GM18502 (cell line): Measurements from ENCODE around the gene WASL.
"Not testable (repeated sequence)": the region's sequence is repeated elsewhere in the genome, so short reads cannot be mapped to it uniquely, and the experiment has no call there.

Source experiments
- ATAC-seq: cut with Tn5 transposase; IDR thresholded peaks from one replicate; pipeline ENCODE4 v1.9.1; 2021; ENCODE audit warnings: mild to moderate bottlenecking; ENCODE audit not compliant: unreplicated experiment, poor library complexity

The WASL gene

GRCh38 chr7:123737168-123737674, 11.6 kb downstream of the WASL start:
- not testable (repeated sequence) for ATAC-seq

- no peak for ATAC-seq
Observed at GRCh38 chr7:123735539-123735938, 13.3 kb downstream of the WASL start.

DNA sequence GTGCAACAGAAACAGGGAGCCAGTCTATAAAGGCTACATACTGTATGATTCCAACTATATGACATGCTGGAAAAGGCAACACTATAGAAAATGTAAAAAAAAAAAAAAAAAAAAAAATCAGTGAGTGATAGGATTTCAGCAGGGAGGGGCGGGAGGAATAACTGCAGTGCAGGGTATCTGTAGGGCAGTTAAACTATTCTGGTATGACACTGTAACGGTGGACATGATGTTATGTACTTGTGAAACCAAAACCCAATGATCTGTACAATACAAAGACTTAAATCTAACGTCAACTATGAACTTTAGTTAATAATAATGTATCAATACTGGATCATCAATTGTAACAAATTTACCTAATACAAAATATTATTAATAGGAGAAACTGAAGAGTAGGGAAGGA, 14.3 kb downstream of the WASL start:
- ATAC-seq: peak; percentile 79

DNA sequence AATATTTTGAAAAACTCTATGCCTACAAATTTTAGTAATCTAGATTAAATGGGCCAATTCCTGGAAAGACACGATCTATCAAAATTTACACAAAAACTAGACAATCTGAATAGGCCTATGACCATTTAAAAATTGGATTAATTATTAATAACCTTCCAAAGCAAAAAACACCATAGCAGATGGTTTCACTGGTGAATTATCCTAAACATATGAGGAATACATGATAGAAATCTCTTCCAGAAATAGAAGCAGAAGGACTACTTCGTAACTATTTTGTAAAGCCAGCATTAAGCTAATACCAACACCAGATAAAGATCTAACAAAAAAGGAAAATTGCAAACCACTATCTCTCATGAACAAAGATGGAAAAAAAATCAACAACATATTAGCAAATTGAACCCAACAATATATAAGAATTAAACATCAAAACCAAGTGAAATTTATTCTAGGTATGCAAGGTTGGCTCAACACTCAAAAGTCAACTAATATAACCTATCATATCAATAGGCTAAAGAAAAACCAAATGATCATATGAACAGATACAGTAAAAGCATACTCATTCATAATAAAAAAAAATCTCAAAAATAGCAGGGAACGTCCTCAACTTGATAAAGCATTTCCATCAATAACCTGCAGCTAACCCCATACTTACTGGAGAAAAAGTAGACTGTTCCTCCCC, 16.3 kb downstream of the WASL start:
- no peak for ATAC-seq

GRCh38 chr7:123729218-123729578, 19.6 kb downstream of the WASL start:
- no peak for ATAC-seq

DNA sequence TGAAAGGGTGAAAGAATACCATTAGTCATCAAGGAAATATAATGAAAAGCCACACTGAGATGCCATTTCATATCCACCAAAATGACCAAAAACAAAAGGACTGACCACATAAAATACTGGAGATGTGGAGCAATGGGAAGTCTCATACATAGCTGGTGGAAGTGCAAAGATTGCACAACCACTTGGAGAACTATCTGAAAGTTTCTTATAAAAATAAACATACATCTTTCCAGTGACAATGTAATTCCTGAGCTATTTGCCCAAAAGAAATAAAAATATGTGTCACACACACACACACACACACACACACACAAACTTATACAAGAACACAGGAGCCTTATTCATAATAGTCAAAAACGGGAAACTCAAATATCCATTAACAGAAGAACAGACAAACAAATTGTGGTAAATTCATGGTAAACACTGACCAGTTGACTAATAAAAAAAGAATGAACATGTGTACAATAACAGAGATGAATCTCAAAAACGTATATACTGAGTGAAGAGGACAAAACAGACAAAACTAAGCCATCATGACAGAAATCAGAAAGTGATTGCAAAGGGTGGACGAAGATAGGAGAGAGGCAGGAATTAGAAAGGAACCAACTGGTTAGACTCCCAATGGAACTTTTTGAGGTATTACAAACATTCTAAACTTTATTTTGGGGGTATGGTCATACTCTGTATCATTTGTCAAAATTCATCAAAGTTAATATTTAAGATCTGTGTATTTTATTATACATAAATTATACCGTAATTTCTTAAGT, 21.5 kb downstream of the WASL start:
- no peak for ATAC-seq

- no peak for ATAC-seq
Observed at GRCh38 chr7:123725586-123726171, 23.1 kb downstream of the WASL start.

DNA sequence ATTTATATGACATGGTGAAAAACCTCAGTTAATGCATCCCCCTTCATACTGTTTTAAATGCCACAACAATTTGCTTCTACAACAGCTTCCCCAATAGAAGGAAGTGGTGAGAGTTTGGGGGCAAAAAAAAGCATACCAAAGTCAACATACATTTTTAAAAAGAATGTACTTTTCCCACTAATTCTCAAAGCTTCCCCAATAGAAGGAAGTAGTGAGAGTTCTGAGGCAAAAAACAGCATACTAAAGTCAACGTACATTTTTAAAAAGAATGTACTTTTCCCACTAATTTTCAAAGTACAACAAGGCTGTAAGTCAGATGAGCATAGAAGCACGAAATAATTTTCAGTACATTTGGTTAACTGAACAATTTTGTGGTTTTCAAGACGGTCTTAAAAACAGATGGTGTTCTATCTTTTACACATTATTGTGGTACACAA, 24.0 kb downstream of the WASL start:
- no peak for ATAC-seq

DNA sequence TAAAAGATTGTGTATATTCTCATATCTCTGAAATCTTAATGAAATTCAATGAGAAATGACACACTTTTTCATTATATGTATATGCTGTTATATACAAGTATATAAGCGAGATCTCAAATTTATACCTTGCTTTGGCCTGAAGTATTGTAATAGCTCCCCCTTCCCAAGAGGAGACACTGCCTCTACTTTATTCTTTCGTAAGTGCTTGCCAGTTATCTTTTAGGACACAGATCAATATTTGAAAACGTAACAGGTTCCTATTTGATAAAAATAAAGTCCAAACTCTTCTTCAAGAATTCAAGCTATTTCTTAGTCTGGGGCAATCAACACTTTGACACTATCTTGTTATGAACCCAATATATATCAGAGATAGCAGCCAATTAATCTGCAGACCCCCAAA, 24.9 kb downstream of the WASL start:
- no peak for ATAC-seq

DNA sequence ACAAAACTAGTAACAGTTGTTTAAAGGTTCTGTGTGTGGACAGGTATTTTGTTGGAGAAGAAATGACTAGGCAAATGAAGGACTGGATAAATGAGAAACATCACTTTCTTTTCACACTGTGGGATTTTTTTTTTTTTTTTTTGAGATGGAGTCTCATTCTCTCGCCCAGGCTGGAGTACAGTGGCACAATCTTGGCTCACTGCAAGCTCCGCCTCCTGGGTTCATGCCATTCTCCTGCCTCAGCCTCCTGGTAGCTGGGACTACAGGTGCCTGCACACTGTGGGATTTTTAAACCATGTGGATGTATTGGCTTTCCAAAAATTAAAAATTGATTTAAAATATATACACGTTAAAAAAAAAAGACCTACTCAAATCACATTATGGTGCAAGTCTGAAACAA, 28.3 kb downstream of the WASL start:
- ATAC-seq: not testable (repeated sequence)

DNA sequence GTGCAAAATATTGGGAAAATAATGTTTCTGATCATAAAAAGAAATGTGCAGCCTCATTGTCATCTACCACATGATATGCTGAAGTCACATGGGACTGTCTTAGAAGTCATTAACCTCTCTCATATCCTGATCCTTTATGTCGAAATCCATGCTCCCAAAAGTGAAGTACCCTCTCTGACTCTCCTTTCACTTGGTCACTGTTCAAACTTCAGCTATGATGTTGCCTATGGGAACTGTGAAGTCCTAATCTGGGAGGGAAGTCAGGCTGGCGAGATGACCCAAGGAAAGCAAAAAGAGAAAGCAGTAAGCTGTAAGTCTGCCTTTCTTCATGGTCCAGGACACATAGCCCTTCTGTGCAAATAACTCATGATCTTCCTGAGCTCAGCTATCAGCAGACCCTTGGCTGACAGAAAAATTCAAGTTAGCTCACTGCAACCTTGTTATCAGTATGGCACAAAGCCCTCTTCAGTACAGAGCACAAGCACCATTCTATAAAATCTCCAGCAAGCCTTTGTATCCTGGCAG, 29.5 kb downstream of the WASL start:
- ATAC-seq: no peak

DNA sequence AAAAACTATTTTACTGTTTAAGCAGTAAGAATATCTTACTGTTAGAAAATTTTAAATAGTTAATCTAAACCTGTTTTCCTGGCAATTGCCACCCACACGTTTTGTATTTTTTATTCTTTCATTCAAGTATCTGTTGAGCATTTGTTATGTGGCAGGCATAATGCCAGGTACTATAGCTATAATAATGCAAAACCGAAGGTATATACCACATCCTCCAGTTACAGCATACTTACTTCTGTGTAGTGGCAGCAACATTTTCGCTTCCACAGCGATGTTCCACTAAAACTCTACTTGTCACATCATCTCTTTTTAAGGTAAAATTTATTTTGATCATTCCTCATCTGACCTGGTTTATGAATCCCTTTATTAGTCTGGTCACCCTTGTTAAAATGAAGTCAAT, 30.0 kb downstream of the WASL start:
- no peak for ATAC-seq

GRCh38 chr7:123717689-123718088, 31.1 kb downstream of the WASL start:
- ATAC-seq: no peak

DNA sequence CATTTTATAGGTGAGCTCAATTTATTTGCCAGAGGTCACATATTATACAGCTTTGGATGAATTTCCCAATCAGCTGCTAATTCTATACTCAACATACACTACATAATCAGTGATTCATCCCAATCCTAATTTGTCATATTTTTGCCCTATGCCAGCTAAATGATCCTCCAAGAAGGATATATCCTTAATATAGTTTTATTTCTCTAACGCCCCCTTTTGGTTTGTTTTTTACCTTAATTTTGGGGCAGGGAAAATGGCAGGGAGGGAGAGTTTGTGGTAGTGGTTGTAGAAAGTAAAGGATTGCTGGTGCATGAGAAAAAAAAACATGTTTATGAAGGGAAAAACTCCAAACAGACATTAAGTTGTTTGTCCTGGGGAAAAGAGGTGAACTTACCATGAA, 31.9 kb downstream of the WASL start:
- ATAC-seq: no peak

DNA sequence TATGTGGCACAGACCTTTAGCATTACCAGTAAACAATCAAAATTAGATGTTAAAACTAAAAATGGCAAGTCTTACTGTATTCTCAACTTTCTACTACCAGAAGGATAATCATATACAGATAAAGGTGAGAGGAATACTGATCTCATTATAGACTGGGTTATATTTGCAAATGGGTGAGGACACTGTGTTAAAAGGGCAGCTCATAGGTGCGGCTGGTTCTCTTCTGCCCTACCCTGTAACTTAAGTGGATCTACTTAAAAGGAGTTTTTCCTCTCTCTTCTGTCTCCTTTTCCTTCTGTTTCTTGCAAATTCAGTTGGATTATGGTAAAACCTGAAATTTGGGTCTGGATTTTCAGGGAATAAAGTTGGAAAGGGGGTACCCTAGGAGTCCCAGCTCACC, 33.0 kb downstream of the WASL start:
- no peak for ATAC-seq

- no peak for ATAC-seq
Observed at GRCh38 chr7:123715198-123715597, 33.6 kb downstream of the WASL start.

DNA sequence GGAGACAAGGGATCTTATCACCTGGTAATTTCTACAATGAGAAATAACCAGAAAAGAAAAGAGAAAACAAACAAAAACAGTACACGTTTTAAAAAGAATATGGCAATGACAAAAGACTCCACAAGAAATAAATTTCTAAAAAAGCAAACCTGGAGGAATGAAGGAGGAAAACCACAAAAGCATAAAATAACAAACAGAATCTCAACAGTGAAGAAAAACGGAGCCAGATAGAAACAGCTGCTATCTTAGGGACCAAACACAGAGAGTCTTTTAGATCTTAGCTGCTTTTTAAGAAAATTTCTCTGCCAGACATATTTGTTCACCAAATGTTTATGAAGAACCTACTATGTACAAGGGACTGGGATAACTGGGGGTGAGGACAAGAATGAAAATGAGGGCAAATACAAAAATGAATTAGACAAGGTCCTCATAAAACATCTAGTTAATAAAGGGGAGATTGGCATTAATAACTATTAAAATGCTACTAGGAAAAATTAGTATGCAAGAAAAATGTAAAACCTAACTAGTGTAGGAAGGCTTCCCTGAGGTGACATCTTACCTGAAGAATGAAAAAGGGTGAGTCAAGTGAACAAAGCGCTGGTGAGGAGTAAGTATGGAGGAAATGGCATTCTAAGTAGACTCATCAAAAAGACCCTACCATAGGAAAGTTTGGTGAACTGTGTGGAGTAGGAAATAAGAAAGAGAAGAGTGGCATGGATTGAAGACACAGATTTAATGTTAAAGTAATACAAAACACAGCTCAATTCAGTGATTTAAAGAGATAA, 34.3 kb downstream of the WASL start:
- ATAC-seq: no peak

GRCh38 chr7:123712619-123713018, 36.2 kb downstream of the WASL start:
- ATAC-seq: peak; percentile 40

DNA sequence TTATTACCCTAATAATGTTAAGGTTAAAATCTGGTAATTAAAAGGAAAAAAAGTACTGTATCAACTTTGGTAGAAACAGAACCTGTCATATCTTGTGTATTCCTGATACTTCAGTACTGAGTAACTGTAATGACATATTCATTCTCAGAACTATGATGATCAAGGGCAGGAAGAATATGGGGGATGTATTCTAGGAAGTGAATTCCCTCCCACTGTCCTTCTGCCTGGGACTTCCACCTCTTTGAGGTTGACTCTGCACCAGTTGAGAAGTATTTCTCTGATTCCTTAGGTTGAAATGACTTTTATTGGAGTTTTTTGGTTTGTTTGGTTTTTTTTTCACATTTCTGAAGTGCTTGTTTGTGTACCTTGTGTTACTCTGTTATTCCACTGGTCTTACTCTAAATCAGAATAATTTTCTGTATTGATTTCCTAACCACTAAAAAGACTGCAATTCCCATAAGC, 36.9 kb downstream of the WASL start:
- ATAC-seq: no peak

- ATAC-seq: no peak
Observed at GRCh38 chr7:123710683-123711082, 38.1 kb downstream of the WASL start.
